HG03558 (cell line): ENCODE data around the gene DICER1.
"Not testable (repeated sequence)": the region's sequence is repeated elsewhere in the genome, so short reads cannot be mapped to it uniquely, and the experiment has no call there.

Source experiments
- ATAC-seq: cut with Tn5 transposase; IDR thresholded peaks from one replicate; pipeline ENCODE4 v1.9.1; 2021; ENCODE audit warnings: moderate number of reproducible peaks; ENCODE audit not compliant: unreplicated experiment; ENCODE audit errors: extremely low read depth

Gene DICER1, protein sequence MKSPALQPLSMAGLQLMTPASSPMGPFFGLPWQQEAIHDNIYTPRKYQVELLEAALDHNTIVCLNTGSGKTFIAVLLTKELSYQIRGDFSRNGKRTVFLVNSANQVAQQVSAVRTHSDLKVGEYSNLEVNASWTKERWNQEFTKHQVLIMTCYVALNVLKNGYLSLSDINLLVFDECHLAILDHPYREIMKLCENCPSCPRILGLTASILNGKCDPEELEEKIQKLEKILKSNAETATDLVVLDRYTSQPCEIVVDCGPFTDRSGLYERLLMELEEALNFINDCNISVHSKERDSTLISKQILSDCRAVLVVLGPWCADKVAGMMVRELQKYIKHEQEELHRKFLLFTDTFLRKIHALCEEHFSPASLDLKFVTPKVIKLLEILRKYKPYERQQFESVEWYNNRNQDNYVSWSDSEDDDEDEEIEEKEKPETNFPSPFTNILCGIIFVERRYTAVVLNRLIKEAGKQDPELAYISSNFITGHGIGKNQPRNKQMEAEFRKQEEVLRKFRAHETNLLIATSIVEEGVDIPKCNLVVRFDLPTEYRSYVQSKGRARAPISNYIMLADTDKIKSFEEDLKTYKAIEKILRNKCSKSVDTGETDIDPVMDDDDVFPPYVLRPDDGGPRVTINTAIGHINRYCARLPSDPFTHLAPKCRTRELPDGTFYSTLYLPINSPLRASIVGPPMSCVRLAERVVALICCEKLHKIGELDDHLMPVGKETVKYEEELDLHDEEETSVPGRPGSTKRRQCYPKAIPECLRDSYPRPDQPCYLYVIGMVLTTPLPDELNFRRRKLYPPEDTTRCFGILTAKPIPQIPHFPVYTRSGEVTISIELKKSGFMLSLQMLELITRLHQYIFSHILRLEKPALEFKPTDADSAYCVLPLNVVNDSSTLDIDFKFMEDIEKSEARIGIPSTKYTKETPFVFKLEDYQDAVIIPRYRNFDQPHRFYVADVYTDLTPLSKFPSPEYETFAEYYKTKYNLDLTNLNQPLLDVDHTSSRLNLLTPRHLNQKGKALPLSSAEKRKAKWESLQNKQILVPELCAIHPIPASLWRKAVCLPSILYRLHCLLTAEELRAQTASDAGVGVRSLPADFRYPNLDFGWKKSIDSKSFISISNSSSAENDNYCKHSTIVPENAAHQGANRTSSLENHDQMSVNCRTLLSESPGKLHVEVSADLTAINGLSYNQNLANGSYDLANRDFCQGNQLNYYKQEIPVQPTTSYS (N-terminal part only)

GRCh38 chr14:95157327-95158189, at the start of gene DICER1:
TSS of gene DICER1 (minus strand) at chr14:95157529. CDS start at chr14:95133458, 24,071 bp downstream.
- ATAC-seq, result peak; percentile 58

GRCh38 chr14:95206534-95206933, 49.2 kb upstream of the DICER1 start:
- ATAC-seq, result no peak

DNA sequence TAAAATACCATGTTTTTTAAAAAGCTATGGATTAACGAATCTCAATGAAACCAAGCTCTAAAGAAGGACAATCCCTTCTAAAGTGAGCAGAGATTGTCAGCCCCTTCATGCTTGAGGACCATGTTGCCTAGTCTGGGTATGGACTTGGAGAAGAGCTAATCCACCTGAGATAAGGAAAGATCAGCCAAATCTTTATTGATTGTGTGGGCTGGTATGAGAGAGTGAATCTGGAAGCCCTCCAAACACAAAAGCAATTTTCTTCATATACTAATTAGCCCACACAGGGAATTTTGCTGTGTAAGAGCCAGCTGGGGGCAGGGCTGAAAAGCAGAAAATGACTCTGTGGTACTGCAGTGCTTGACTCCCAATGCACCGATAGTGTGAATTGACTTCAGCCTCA, 47.4 kb upstream of the DICER1 start:
- ATAC-seq, result no peak

GRCh38 chr14:95201745-95202144, 44.4 kb upstream of the DICER1 start:
- not testable (repeated sequence) for ATAC-seq

DNA sequence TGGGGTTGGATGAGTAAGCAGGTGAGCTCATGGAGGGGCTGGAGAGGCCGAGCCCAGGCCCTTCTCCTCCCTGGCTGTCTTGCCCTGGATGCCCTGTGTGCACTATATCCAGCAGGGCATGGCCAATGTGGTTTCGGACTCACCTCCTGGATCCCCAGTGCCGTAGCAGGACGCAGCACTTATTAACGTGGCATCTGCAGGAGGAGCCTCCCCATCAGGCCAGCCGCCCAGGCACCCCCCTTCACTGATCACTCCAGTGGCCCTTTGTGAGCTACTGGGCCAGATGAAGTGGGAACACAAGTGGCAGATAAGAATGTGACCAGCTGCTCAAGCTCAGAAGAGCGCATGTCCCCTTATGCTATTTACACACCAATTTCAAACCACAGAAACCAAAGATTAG, 43.1 kb upstream of the DICER1 start:
- no peak for ATAC-seq

- ATAC-seq, result no peak
Observed at GRCh38 chr14:95199298-95199983, 42.1 kb upstream of the DICER1 start.

DNA sequence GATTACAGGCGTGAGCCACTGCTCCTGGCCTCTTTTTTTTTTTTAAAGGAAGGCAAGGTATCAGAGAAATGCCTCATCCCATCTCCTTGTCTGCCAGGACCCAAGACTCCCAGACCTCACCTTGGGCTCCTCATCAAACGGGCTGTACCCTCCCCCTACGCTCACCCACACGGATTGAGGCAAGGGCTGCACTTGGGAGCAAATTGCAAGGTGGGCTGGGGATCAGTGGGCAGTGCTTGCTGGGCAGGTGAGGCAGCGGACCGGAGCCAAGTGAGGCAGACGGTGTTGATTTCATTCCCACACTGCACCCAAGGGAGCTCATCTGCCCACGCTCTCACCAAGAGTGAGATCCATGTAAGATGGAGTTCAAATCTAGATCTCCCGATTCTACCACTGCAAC, 41.0 kb upstream of the DICER1 start:
- ATAC-seq, result no peak

DNA sequence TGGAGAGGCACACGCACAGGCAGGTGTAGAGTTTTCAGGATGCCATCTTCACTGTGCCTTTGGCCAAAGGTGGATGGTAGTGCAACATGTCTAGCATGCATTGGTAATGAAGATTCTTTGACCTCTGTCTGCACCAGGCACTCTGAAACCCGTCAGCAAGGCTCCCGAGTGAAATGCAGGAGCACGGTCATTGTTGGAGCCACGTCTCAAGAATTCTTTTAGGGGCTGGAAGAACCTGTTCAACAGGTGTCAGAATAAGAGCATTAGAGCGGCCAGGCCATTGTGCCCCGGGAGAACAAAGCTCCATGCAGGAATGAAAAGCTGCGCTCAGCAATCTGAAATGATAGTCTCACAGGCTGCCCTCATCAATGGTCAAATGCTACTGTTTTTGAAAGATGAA, 40.2 kb upstream of the DICER1 start:
- no peak for ATAC-seq

GRCh38 chr14:95196826-95197545, 39.7 kb upstream of the DICER1 start:
- no peak for ATAC-seq

DNA sequence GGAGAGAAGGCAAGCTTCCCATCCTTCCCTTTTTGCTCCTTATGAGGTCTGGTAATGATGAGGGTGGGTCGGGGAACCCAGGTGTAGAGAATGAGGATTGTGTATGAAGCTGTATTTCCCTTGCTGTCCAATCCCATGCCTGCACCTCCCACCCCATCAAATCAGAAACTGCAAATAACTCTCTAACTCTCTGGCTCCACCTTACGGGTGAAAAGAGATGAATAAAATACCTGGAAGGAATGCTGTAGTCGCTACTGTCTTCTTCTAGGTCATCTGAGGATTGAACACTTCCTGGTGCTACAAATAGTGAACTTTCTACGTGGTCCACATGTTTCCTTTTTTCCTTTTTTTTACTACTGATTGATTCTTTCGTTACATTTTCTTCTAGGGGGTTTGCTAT, 38.9 kb upstream of the DICER1 start:
- no peak for ATAC-seq

GRCh38 chr14:95195031-95195430, 37.7 kb upstream of the DICER1 start:
- no peak for ATAC-seq

GRCh38 chr14:95193081-95193480, 35.8 kb upstream of the DICER1 start:
- no peak for ATAC-seq

GRCh38 chr14:95192311-95192710, 35.0 kb upstream of the DICER1 start:
- no peak for ATAC-seq

GRCh38 chr14:95191445-95192199, 34.3 kb upstream of the DICER1 start:
- ATAC-seq, result no peak

DNA sequence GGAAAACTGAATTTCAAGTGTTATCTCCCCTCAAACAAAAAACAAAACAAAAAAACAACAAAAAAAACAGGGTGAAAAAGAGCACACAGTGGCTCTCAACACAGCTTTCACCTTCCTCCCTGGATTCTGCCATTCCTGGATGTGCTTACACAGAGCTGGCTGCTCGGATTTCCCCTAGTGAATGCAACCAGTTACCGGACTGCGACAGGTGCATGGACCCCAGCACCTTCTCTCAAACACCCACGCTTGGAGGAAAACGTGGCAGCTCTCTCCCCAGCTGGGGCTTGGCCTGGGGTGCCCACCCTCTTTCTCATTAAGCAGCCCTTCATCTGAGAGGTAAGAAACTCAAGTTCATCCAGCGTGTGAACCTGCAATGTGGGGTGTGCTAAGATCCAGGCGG, 33.5 kb upstream of the DICER1 start:
- no peak for ATAC-seq

- ATAC-seq, result no peak
Observed at GRCh38 chr14:95190346-95190840, 33.1 kb upstream of the DICER1 start.

DNA sequence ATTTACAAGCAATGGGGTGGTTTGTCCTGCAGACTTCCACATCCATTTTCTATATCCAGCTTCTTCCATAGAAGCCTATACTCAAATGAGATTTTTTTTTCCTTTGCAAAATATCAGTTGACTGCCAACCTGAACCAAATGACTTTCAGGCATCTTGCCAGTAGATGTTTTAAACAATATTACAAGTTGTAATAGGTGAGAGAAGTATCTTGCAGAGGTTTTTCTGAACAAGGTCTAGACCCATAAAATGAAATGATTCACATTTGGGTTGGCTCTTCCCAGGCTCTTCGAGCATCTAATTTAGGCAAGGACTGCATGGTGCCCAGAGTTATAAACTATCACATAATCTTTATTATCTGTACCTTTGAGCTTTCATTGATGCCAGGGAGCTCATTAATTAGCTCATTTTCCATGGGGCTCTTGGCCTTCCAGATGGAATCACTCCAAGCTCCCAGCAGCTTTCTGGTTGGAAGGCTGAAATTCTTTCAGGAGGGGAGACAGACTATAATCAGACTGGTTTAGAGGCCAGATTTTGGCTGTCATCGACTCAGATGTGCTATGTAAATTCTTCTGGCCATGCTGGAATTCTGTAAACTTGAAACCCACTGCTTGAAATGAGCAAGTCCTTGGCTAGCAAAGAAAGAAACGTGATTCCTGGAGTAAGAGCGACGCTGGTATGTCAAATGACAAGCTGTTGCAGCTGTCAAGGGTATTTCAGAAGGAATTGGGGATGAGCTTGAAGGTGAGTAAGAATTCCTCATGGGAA, 32.2 kb upstream of the DICER1 start:
- ATAC-seq, result no peak
